Activated gamma-delta T cell (primary cell): ENCODE measurements around the gene CKB.
"Not testable (repeated sequence)": the region's sequence is repeated elsewhere in the genome, so short reads cannot be mapped to it uniquely, and the experiment has no call there.

ENCODE experiments used
- DNase-seq: peaks from one replicate; lab custom pipeline; 2025; lab: John Stamatoyannopoulos, UW

Gene CKB

GRCh38 chr14:103512180-103512579 lies 10.4 kb downstream of the CKB start:
- not testable (repeated sequence) for DNase-seq

GRCh38 chr14:103510724-103511693 lies 11.6 kb downstream of the CKB start:
- no peak for DNase-seq

- no peak for DNase-seq
These were observed 12.5 kb downstream of the CKB start for GRCh38 chr14:103509864-103510723.

- DNase-seq, result no peak
These were observed 13.9 kb downstream of the CKB start for GRCh38 chr14:103508521-103509329.

GRCh38 chr14:103507751-103508150 lies 14.9 kb downstream of the CKB start:
- no peak for DNase-seq

GRCh38 chr14:103504991-103505565 lies 17.6 kb downstream of the CKB start:
- DNase-seq, result no peak

GRCh38 chr14:103503296-103503695 lies 19.3 kb downstream of the CKB start:
- DNase-seq, result no peak

- no peak for DNase-seq
These were observed 19.8 kb downstream of the CKB start for GRCh38 chr14:103502877-103503276.

- DNase-seq, result no peak
These were observed 20.5 kb downstream of the CKB start for GRCh38 chr14:103501921-103502669.

- no peak for DNase-seq
These were observed 21.4 kb downstream of the CKB start for GRCh38 chr14:103501041-103501870.

GRCh38 chr14:103500148-103500990 lies 22.3 kb downstream of the CKB start:
- no peak for DNase-seq

GRCh38 chr14:103499709-103500108 lies 22.9 kb downstream of the CKB start:
- DNase-seq, result no peak

GRCh38 chr14:103496776-103497175 lies 25.9 kb downstream of the CKB start:
- DNase-seq, result no peak

- DNase-seq, result no peak
These were observed 26.8 kb downstream of the CKB start for GRCh38 chr14:103495854-103496253.

GRCh38 chr14:103492156-103492925 lies 30.3 kb downstream of the CKB start:
- DNase-seq, result no peak

- DNase-seq, result no peak
These were observed 30.9 kb downstream of the CKB start for GRCh38 chr14:103491691-103492090.

GRCh38 chr14:103489621-103490020 lies 33.0 kb downstream of the CKB start:
- DNase-seq, result no peak

GRCh38 chr14:103488960-103489359 lies 33.7 kb downstream of the CKB start:
- DNase-seq, result no peak
